Measurements from ENCODE around the gene BBS1.
"Not testable (repeated sequence)": the region's sequence is repeated elsewhere in the genome, so short reads cannot be mapped to it uniquely, and the experiment has no call there.

DNA sequence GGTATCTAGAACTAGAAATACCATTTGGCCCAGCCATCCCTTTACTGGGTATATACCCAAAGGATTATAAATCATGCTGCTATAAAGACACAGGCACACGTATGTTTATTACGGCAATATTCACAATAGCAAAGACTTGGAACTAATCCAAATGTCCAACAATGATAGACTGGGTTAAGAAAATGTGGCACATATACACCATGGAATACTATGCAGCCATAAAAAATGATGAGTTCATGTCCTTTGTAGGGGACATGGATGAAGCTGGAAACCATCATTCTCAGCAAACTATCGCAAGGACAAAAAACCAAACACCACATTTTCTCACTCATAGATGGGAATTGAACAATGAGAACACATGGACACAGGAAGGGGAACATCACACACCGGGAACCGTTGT is 46.3 kb upstream of the BBS1 start:
- TF ChIP-seq, protein P1, sequence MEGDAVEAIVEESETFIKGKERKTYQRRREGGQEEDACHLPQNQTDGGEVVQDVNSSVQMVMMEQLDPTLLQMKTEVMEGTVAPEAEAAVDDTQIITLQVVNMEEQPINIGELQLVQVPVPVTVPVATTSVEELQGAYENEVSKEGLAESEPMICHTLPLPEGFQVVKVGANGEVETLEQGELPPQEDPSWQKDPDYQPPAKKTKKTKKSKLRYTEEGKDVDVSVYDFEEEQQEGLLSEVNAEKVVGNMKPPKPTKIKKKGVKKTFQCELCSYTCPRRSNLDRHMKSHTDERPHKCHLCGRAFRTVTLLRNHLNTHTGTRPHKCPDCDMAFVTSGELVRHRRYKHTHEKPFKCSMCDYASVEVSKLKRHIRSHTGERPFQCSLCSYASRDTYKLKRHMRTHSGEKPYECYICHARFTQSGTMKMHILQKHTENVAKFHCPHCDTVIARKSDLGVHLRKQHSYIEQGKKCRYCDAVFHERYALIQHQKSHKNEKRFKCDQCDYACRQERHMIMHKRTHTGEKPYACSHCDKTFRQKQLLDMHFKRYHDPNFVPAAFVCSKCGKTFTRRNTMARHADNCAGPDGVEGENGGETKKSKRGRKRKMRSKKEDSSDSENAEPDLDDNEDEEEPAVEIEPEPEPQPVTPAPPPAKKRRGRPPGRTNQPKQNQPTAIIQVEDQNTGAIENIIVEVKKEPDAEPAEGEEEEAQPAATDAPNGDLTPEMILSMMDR (IDR thresholded peaks at IDR 0.05): not testable (repeated sequence)
- not testable (repeated sequence) for TF ChIP-seq POLR2A (IDR thresholded peaks at IDR 0.05)
